Skeletal muscle cell (primary cell): ENCODE data around the gene IGFBP6.

Source experiments
- DNase-seq: peaks from one replicate; pipeline ENCODE4 v3.0.0-alpha.2; 2010; ENCODE audit warnings: low read depth
- H3K4me3 ChIP-seq: 2 replicates; pipeline ENCODE4 v1.5.1; 2011; ENCODE audit warnings: low read depth, mild to moderate bottlenecking, control low read depth, low read length, moderate library complexity

Gene IGFBP6

GRCh38 chr12:53068811-53069585, 28.5 kb upstream of the IGFBP6 start:
- no peak for DNase-seq
- no peak overlapping the region for H3K4me3 ChIP-seq

- no peak for DNase-seq
- no peak overlapping the region for H3K4me3 ChIP-seq
Measured at GRCh38 chr12:53069621-53070410, 27.7 kb upstream of the IGFBP6 start.

GRCh38 chr12:53070877-53071492, 26.5 kb upstream of the IGFBP6 start:
- no peak overlapping the region for H3K4me3 ChIP-seq
- no peak for DNase-seq

- no peak overlapping the region for H3K4me3 ChIP-seq
- no peak for DNase-seq
Measured at GRCh38 chr12:53071591-53072551, 25.6 kb upstream of the IGFBP6 start.

GRCh38 chr12:53073881-53074280, 23.6 kb upstream of the IGFBP6 start:
- no peak overlapping the region for H3K4me3 ChIP-seq
- no peak for DNase-seq

GRCh38 chr12:53074283-53074998, 23.0 kb upstream of the IGFBP6 start:
- no peak for DNase-seq
- no peak overlapping the region for H3K4me3 ChIP-seq

- H3K4me3 ChIP-seq, result no peak overlapping the region
Measured at GRCh38 chr12:53074999-53075370, 22.5 kb upstream of the IGFBP6 start.

GRCh38 chr12:53076461-53076860, 21.0 kb upstream of the IGFBP6 start:
- no peak overlapping the region for H3K4me3 ChIP-seq
- DNase-seq, result no peak

More at GRCh38 chr12:53074999-53075370, 22.5 kb upstream of the IGFBP6 start:
- no peak for DNase-seq

- H3K4me3 ChIP-seq, result no peak overlapping the region
- no peak for DNase-seq
Measured at GRCh38 chr12:53077030-53077429, 20.4 kb upstream of the IGFBP6 start.

GRCh38 chr12:53078425-53079225, 18.8 kb upstream of the IGFBP6 start:
- H3K4me3 ChIP-seq, result peak overlapping the region; percentile 66
- DNase-seq, result no peak

GRCh38 chr12:53079226-53080117, 18.0 kb upstream of the IGFBP6 start, which contains the start of gene SPRYD3:
TSS of gene SPRYD3 (minus strand) at chr12:53079390. CDS start at chr12:53079333, 57 bp downstream.
- peak; percentile 92 for DNase-seq
- H3K4me3 ChIP-seq, result peak within 1 kb of the TSS; percentile 66

- no peak overlapping the region for H3K4me3 ChIP-seq
- no peak for DNase-seq
Measured at GRCh38 chr12:53082637-53083175, 14.8 kb upstream of the IGFBP6 start.

- no peak for DNase-seq
- H3K4me3 ChIP-seq, result no peak overlapping the region
Measured at GRCh38 chr12:53086361-53086760, 11.1 kb upstream of the IGFBP6 start.

GRCh38 chr12:53090105-53090504, 7.4 kb upstream of the IGFBP6 start:
- no peak overlapping the region for H3K4me3 ChIP-seq
- DNase-seq, result no peak

- no peak for DNase-seq
- H3K4me3 ChIP-seq, result no peak overlapping the region
Measured at GRCh38 chr12:53090554-53090953, 6.9 kb upstream of the IGFBP6 start.

- DNase-seq, result no peak
- H3K4me3 ChIP-seq, result no peak overlapping the region
Measured at GRCh38 chr12:53091756-53092155, 5.7 kb upstream of the IGFBP6 start.
